ENCODE data around the gene ZACN. TPM values are rescaled to one million over a fixed set of nuclear protein-coding genes. Genes with fewer than 3 reads are reported as not detected.

The ZACN gene
- total RNA-seq, 4 donors from 2014 or later = not detected

GRCh38 chr17:76079956-76080767 is 1.2 kb downstream of the ZACN start:
- 10 to 33% methylated on average over 5 of the region's 23 CpGs for WGBS, 2 donors
- H3K27ac ChIP-seq = no peak overlapping the region
- no peak overlapping the region for H3K4me3 ChIP-seq
- no peak for DNase-seq
- intact Hi-C loops (cut with DNase I) = no loop called here
- H3K36me3 ChIP-seq = peaks cover 10 to 36% (median 23%) of the 10 kb centered on the region in 3 donors
- peaks cover 21 to 41% (median 22%) of the 10 kb centered on the region in 3 donors for H3K4me1 ChIP-seq
- no peaks in the 10 kb centered on the region for H3K9me3 ChIP-seq
- TF ChIP-seq, protein P1, sequence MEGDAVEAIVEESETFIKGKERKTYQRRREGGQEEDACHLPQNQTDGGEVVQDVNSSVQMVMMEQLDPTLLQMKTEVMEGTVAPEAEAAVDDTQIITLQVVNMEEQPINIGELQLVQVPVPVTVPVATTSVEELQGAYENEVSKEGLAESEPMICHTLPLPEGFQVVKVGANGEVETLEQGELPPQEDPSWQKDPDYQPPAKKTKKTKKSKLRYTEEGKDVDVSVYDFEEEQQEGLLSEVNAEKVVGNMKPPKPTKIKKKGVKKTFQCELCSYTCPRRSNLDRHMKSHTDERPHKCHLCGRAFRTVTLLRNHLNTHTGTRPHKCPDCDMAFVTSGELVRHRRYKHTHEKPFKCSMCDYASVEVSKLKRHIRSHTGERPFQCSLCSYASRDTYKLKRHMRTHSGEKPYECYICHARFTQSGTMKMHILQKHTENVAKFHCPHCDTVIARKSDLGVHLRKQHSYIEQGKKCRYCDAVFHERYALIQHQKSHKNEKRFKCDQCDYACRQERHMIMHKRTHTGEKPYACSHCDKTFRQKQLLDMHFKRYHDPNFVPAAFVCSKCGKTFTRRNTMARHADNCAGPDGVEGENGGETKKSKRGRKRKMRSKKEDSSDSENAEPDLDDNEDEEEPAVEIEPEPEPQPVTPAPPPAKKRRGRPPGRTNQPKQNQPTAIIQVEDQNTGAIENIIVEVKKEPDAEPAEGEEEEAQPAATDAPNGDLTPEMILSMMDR (IDR thresholded peaks at IDR 0.05) = peak in 2 of 6 experiments; percentile 8 to 30
- no peak for TF ChIP-seq POLR2A (IDR thresholded peaks at IDR 0.05)
- H3K27me3 ChIP-seq = peaks cover 12 to 57% (median 24%) of the 10 kb centered on the region in 4 donors

- Histone ChIP-seq H3K27ac (no peak overlapping the region), H3K36me3 (peaks cover 16 to 43% (median 29%) of the 10 kb centered on the region in 3 donors), H3K4me3 (no peak overlapping the region), H3K4me1 (peaks cover 14 to 40% (median 17%) of the 10 kb centered on the region in 3 donors), H3K27me3 (peaks cover 12 to 50% (median 18%) of the 10 kb centered on the region in 4 donors), H3K9me3 (no peaks in the 10 kb centered on the region)
- DNase-seq = no peak
- WGBS, 2 donors = 56 to 58% methylated on average over 4 of the region's 6 CpGs
- TF ChIP-seq, protein P1 (IDR thresholded peaks at IDR 0.05) = no peak
- TF ChIP-seq POLR2A (IDR thresholded peaks at IDR 0.05) = no peak
- intact Hi-C loops (cut with DNase I) = no loop called here
Measured at GRCh38 chr17:76080768-76081287, 1.8 kb downstream of the ZACN start.

DNA sequence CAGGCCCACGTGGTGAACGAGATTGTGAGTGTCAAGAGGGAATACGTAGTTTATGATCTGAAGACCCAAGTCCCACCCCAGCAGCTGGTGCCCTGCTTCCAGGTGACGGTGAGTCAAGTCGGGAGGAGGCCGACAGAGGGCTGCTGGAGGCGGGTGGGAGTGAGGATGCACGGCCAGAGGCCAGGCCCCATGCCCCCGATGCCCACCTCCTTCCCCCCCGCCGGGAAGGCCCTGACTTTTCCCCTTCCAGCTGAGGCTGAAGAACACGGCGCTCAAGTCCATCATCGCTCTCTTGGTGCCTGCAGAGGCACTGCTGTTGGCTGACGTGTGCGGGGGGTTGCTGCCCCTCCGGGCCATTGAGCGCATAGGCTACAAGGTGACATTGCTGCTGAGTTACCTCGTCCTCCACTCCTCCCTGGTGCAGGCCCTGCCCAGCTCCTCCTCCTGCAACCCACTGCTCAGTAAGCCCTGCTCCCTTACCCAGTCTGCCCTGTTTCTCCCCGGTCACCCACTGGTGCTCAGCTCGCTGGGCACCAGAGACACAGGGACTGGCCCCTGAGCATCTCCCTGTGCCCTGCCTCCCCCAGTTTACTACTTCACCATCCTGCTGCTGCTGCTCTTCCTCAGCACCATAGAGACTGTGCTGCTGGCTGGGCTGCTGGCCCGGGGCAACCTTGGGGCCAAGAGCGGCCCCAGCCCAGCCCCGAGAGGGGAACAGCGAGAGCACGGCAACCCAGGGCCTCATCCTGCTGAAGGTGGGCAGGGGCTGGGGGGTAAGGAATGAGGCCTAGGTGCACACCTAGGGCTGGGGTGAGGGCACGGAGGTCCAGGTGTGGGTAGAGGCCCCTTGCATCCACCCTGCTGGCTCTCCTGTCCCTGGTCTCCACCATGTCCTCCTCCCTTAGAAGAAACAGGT is 2.6 kb downstream of the ZACN start:
- TF ChIP-seq POLR2A (IDR thresholded peaks at IDR 0.05) = no peak
- TF ChIP-seq, protein P1 (IDR thresholded peaks at IDR 0.05) = no peak
- intact Hi-C loops (cut with DNase I) = no loop called here
- 25 to 63% methylated on average over 3 to 19 of the region's 27 CpGs for WGBS, 2 donors
- Histone ChIP-seq H3K4me3 (no peak overlapping the region), H3K9me3 (no peaks in the 10 kb centered on the region), H3K4me1 (peaks cover 7 to 34% (median 10%) of the 10 kb centered on the region in 3 donors), H3K27ac (no peak overlapping the region), H3K36me3 (peaks cover 24 to 50% (median 35%) of the 10 kb centered on the region in 3 donors), H3K27me3 (peaks cover 8 to 43% (median 10%) of the 10 kb centered on the region in 4 donors)
- no peak for DNase-seq

GRCh38 chr17:76082326-76083251 is 3.6 kb downstream of the ZACN start:
- H3K4me3 ChIP-seq = no peak overlapping the region
- H3K36me3 ChIP-seq = peaks cover 28 to 61% (median 44%) of the 10 kb centered on the region in 3 donors

More at GRCh38 chr17:76082326-76083251, 3.6 kb downstream of the ZACN start:
- 79 to 83% methylated on average over 11 to 15 of the region's 20 CpGs for WGBS, 2 donors
- intact Hi-C loops (cut with DNase I) = no loop called here
- peaks cover 0 to 32% (median 1%) of the 10 kb centered on the region in 4 donors for H3K27me3 ChIP-seq
- no peak for DNase-seq
- H3K4me1 ChIP-seq = peaks cover 0 to 24% (median 4%) of the 10 kb centered on the region in 3 donors
- TF ChIP-seq, protein P1 (IDR thresholded peaks at IDR 0.05) = no peak
- no peak for TF ChIP-seq POLR2A (IDR thresholded peaks at IDR 0.05)
- no peaks in the 10 kb centered on the region for H3K9me3 ChIP-seq
- no peak overlapping the region for H3K27ac ChIP-seq

Data from esophagus squamous epithelium (tissue), 5 donors.